K562 (cell line): ENCODE results near the gene RAPGEF5. TPM values are rescaled to one million over a fixed set of nuclear protein-coding genes. Genes with fewer than 3 reads are reported as not detected.

Experiments used
- ATAC-seq: fragments of 200-7000 bp; cut with Tn5 transposase; 3 replicates; pipeline ENCODE4 v1.9.1; 2020; ENCODE audit warnings: moderate library complexity
- BruUV-seq: library from RNA; stranded (reverse); fragments of 400-500 nt; replicated peaks from 2 replicates; lab custom pipeline; 2021; lab: Mats Ljungman, UMichigan
- CTCF ChIA-PET: fragments of 300-600 bp; formaldehyde crosslinking; extraction: SDS; loops from one replicate; lab custom pipeline; 2021; ENCODE audit warnings: low intra/inter-chr PET ratio; lab: Yijun Ruan, JAX
- POLR2A ChIA-PET: fragments of 300-600, 350-650 bp; sonication (Branson Sonifier 250); formaldehyde crosslinking; extraction: SDS; loops from one replicate; lab custom pipeline; 2021; ENCODE audit warnings: antibody characterized with exemption, inconsistent platforms; lab: Yijun Ruan, JAX
- DNase-seq, 4 experiments: peaks; one replicate each; pipeline versions ENCODE4 v3.0.0 to v3.0.0-alpha.2; 2011 to 2018; ENCODE audit warnings: low spot score in 3 of 4, mixed read lengths in 3 of 4; ENCODE audit errors: extremely low read depth in 1 of 4
- FAIRE-seq: peaks from 2 replicates; lab custom pipeline; 2011; peaks lifted over from hg19 to GRCh38; lab: Jason Lieb, UNC
- H2AFZ ChIP-seq: 2 replicates; pipeline ENCODE4 v1.6.0; 2011; ENCODE audit warnings: low read depth, low read length, control low read depth, inconsistent platforms
- H3K27ac ChIP-seq: fragments of 200-600 bp; 3 replicates; pipeline ENCODE4 v1.8.0; 2011; ENCODE audit warnings: low read depth, mild to moderate bottlenecking, control low read depth, inconsistent platforms, low read length, moderate library complexity, mixed read lengths; ENCODE audit errors: extremely low read depth
- H3K27me3 ChIP-seq, 2 experiments: fragments of 300-600 bp in 1 of 2; 2 replicates in 1 of 2; 3 replicates in 1 of 2; pipeline versions ENCODE4 v1.6.0 to v1.8.0; 2011; ENCODE audit warnings: inconsistent platforms in 2 of 2, low read length in 2 of 2, mild to moderate bottlenecking in 1 of 2, mixed read lengths in 1 of 2, moderate library complexity in 1 of 2; ENCODE audit not compliant: control insufficient read depth in 2 of 2, insufficient read depth in 2 of 2
- H3K36me3 ChIP-seq: fragments of 300-600 bp; 3 replicates; pipeline ENCODE4 v1.8.0; 2011; ENCODE audit warnings: mild to moderate bottlenecking, low read length, inconsistent platforms; ENCODE audit not compliant: control insufficient read depth, insufficient read depth
- H3K4me1 ChIP-seq, 2 experiments: fragments of 200-600 bp in 1 of 2; replicated peaks in 1 of 2; 2 replicates in 1 of 2; 3 replicates in 1 of 2; pipeline versions ENCODE4 v1.5.1 to v1.8.0; 2011; ENCODE audit warnings: inconsistent platforms in 2 of 2, low read length in 2 of 2, mild to moderate bottlenecking in 1 of 2, mixed read lengths in 1 of 2, moderate library complexity in 1 of 2; ENCODE audit not compliant: control insufficient read depth in 2 of 2, insufficient read depth in 2 of 2
- H3K4me2 ChIP-seq: 2 replicates; pipeline ENCODE4 v1.6.1; 2011; ENCODE audit warnings: low read length, control low read depth, inconsistent platforms, mixed read lengths; ENCODE audit not compliant: insufficient read depth
- H3K4me3 ChIP-seq: fragments of 200-600 bp; sonication (generic), shearing (Covaris generic); 2 replicates; pipeline ENCODE4 v1.5.1; 2016; ENCODE audit warnings: control low read depth, inconsistent platforms
- H3K79me2 ChIP-seq: fragments of 200-600 bp; 3 replicates; pipeline ENCODE4 v1.8.0; 2011; ENCODE audit warnings: low read length, inconsistent platforms; ENCODE audit not compliant: control insufficient read depth, insufficient read depth
- H3K9ac ChIP-seq, 2 experiments: 2 replicates each; pipeline versions ENCODE4 v1.6.0 to v1.6.1; 2011; ENCODE audit warnings: low read depth in 2 of 2, low read length in 2 of 2, control low read depth in 1 of 2, inconsistent platforms in 1 of 2, mild to moderate bottlenecking in 1 of 2, mixed read lengths in 1 of 2; ENCODE audit not compliant: insufficient read depth in 1 of 2
- H3K9me1 ChIP-seq: one replicate; pipeline ENCODE4 v1.6.0; 2011; ENCODE audit warnings: inconsistent platforms, mild to moderate bottlenecking, low read length, moderate library complexity; ENCODE audit not compliant: control insufficient read depth, insufficient read depth
- H3K9me3 ChIP-seq: replicated peaks from 2 replicates; pipeline ENCODE4 v1.5.1; 2011; ENCODE audit warnings: low read depth, low read length, inconsistent platforms; ENCODE audit not compliant: control insufficient read depth, insufficient read depth
- H4K20me1 ChIP-seq: replicated peaks from 2 replicates; pipeline ENCODE4 v1.6.1; 2011; ENCODE audit warnings: low read length, inconsistent platforms, mixed read lengths; ENCODE audit not compliant: control insufficient read depth, insufficient read depth
- ASH1L ChIP-seq: fragments of 450-650 bp; IDR thresholded peaks from 2 replicates; pipeline ENCODE4 v1.6.1; 2018; ENCODE audit warnings: borderline replicate concordance, mild to moderate bottlenecking, low read depth; ENCODE audit not compliant: partially characterized antibody
- FOXJ3 ChIP-seq: sonication (generic); formaldehyde crosslinking; IDR thresholded peaks from 2 replicates; pipeline ENCODE4 v1.4.0; 2020; ENCODE audit warnings: mild to moderate bottlenecking, missing genetic modification reagents
- PHF21A ChIP-seq: fragments of 450-650 bp; IDR thresholded peaks from 2 replicates; pipeline ENCODE4 v1.6.1; 2017; ENCODE audit warnings: low read depth, borderline replicate concordance
- PRPF4 ChIP-seq: fragments of 200-400 bp; formaldehyde crosslinking; IDR thresholded peaks from one replicate; pipeline ENCODE4 v1.6.1; 2017; ENCODE audit warnings: low read length, low read depth, mild to moderate bottlenecking; ENCODE audit not compliant: insufficient read depth, poor library complexity, severe bottlenecking
- TBP ChIP-seq: optimal IDR thresholded peaks from 2 replicates; pipeline ENCODE3; 2011; ENCODE audit warnings: low read depth, low read length, improper control_type of control experiment
- TEAD4 ChIP-seq, 2 experiments: sonication (generic) in 1 of 2; formaldehyde crosslinking in 1 of 2; IDR thresholded peaks; 2 replicates each; pipeline versions ENCODE4 v1.6.1 to v1.8.0; 2012 to 2022; ENCODE audit warnings: borderline replicate concordance in 1 of 2, inconsistent platforms in 1 of 2, low read length in 1 of 2, mild to moderate bottlenecking in 1 of 2, missing genetic modification reagents in 1 of 2
- ZNF146 ChIP-seq: IDR thresholded peaks from one replicate; pipeline ENCODE4 v1.6.1; 2018; ENCODE audit warnings: missing compliant biosample characterization; ENCODE audit not compliant: unreplicated experiment
- ZNF551 ChIP-seq: fragments of 250-450 bp; sonication (Bioruptor Pico); IDR thresholded peaks from 2 replicates; pipeline ENCODE4 v1.5.0; 2021; ENCODE audit warnings: mild to moderate bottlenecking, moderate library complexity
- ZNF668 ChIP-seq: fragments of 250-450 bp; sonication (Bioruptor Pico); IDR thresholded peaks from 2 replicates; pipeline ENCODE4 v1.8.0; 2022; ENCODE audit warnings: mild to moderate bottlenecking, inconsistent platforms
- WGBS: fragments of 100-300 bp; shearing (Covaris generic); methylation state at CpG from one replicate; pipeline ENCODE4 v1.1.6; 2016; ENCODE audit warnings: low coverage, mixed read lengths; ENCODE audit not compliant: insufficient coverage; ENCODE audit errors: missing lambda C conversion rate; 5-methylcytosine and 5-hydroxymethylcytosine counted together
- in situ Hi-C: fragments of 300-500 bp; cut with MboI; formaldehyde crosslinking; loops from 4 replicates; pipeline ENCODE4 v1.15.0; 2018; ENCODE audit warnings: inconsistent platforms, mixed read lengths
- intact Hi-C: fragments of 100-400 bp; cut with micrococcal nuclease; formaldehyde crosslinking; loops from 2 replicates; pipeline ENCODE4 v1.14.2; 2022
- polyA plus RNA-seq, 8 experiments: library from polyadenylated mRNA; depleted of rRNA in 4 of 8; stranded (reverse) in 5 of 8; unstranded in 3 of 8; fragments of >200 nt; fragmentation: Nextera tagmentation in 2 of 8; fragmentation: Illumina TruSeq in 1 of 8; extraction: Ambion mirVana in 2 of 8; extraction: Trizol in 1 of 8; gene quantifications; 2 replicates each; pipeline versions ENCODE4 v1.2.1 to v1.2.3, GENCODE V29; 2011 to 2014; ENCODE audit warnings: inconsistent platforms in 1 of 8, missing spikeins in 1 of 8
- total RNA-seq, 7 experiments: library from RNA; depleted of rRNA in 6 of 7; stranded (reverse); fragments of >200 nt in 6 of 7; fragmentation: Illumina TruSeq in 2 of 7; extraction: Trizol in 2 of 7; gene quantifications; 2 replicates each; pipeline versions ENCODE4 v1.2.1 to v1.2.3, GENCODE V29; 2011 to 2021; ENCODE audit warnings: low replicate concordance in 1 of 7
- TF ChIP-seq, protein P1 (sequence below): sonication (generic); formaldehyde crosslinking; IDR thresholded peaks from 2 replicates; pipeline ENCODE4 v1.9.0; 2022; ENCODE audit warnings: mild to moderate bottlenecking, missing genetic modification reagents

RAPGEF5 gene
- total and polyA plus RNA-seq, 9 of the 15 experiments (the other 6 are each of a cell fraction or from before 2014, with no cell fraction given): 0.39 to 2.0 (median 1.1) TPM

DNA sequence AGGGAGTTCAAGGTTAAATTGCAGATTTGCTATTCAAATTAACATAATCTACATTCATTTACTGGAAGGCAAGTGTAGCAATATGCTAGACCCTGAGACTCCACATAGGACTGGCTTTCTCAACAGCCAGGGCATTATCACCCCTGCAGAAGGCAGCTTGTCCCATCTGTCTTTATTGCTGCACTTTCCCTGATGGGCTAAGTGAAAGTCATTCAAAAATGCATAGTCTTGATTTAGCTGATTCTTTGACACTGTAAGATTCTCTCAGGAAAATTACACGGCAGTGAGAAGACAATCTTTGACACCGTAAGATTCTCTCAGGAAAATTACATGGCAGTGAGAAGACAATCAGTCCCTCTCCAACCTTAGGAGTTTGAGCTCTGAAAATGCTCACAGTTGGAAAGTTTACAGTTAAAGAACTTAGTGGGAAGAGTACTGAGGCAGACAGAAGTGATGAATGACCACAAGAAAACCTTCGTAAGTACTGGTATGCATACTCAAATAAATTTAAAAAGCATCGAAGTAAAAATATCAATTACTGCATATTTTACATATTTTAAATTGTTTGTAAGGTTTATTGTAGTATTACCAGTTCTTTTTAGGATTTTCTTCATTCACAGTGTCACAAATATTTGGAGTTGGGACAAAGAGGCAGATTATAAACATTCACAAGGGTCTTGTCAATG, 88.9 kb downstream of the RAPGEF5 start (continued):
- TF ChIP-seq FOXJ3 (CRISPR knock-in tag) (no peak), ZNF668 (CRISPR knock-in tag) (no peak), ZNF551 (CRISPR knock-in tag) (no peak), PHF21A (no peak)
- TF ChIP-seq, all 486 proteins: peak for 0

DNA sequence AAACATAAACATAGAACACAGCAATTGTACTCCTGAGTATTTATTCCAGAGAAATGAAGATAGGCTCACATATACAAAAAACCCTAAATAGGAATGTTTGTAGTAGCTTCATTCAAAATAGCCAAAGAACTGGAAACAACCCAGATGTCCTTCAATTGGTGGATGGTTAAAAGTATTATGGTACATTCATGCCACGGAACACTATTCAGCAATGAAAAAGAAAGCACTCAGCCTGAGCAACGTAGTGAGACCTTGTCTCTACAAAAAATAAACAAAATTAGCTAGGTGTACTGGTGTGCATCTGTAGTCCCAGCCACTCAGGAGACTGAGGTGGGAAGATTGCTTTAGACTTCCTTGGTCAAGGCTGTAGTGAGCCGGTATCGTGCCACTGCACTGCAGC, 94.4 kb downstream of the RAPGEF5 start:
- Histone ChIP-seq H3K4me3 (no peak overlapping the region), H3K9me3 (no peaks in the 10 kb centered on the region), H3K27me3 (no peaks in the 10 kb centered on the region), H3K9me1 (no peaks in the 10 kb centered on the region), H2AFZ (no peak overlapping the region), H3K36me3 (no peaks in the 10 kb centered on the region), H4K20me1 (no peaks in the 10 kb centered on the region), H3K79me2 (no peaks in the 10 kb centered on the region), H3K4me2 (no peak overlapping the region), H3K9ac (no peak overlapping the region), H3K4me1 (no peaks in the 10 kb centered on the region), H3K27ac (no peak overlapping the region)
- TF ChIP-seq TBP (no peak), ZNF146 (CRISPR knock-in tag) (peak; percentile 84), TEAD4 (IDR thresholded peaks at IDR 0.05; ENCODE audit: low read length) (no peak), TEAD4 (CRISPR knock-in tag; IDR thresholded peaks at IDR 0.05; ENCODE audit: borderline replicate concordance) (no peak), PRPF4 (no peak), ASH1L (no peak)
- TF ChIP-seq, protein P1, sequence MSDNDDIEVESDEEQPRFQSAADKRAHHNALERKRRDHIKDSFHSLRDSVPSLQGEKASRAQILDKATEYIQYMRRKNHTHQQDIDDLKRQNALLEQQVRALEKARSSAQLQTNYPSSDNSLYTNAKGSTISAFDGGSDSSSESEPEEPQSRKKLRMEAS: no peak
- in situ Hi-C loops (no loop called here), intact Hi-C loops (no loop called here)
- BruUV-seq: no TSS peak
- 31% methylated on average over 4 of the region's 4 CpGs for WGBS
- ChIA-PET POLR2A (no interaction called here), CTCF (no interaction called here)
- no peak for FAIRE-seq
- no peak for DNase-seq
- ATAC-seq: no peak
